ENCODE results near the gene CRYBG2.

CRYBG2 gene

GRCh38 chr1:26285366-26286063 lies 68.4 kb downstream of the CRYBG2 start:
- TF ChIP-seq ZFP3 (CRISPR knock-in tag; IDR thresholded peaks at IDR 0.05) = no peak
- TF ChIP-seq OSR1 (CRISPR knock-in tag; IDR thresholded peaks at IDR 0.05) = no peak
- no peak for TF ChIP-seq CREB5 (CRISPR knock-in tag; IDR thresholded peaks at IDR 0.05; ENCODE audit: low read depth)
- TF ChIP-seq ZNF70 (CRISPR knock-in tag; IDR thresholded peaks at IDR 0.05) = no peak
- TF ChIP-seq RARB (CRISPR knock-in tag; IDR thresholded peaks at IDR 0.05) = no peak
- TF ChIP-seq ARNTL (CRISPR knock-in tag; IDR thresholded peaks at IDR 0.05; ENCODE audit: borderline replicate concordance, low read depth) = no peak
- peak; percentile 41 for ATAC-seq

DNA sequence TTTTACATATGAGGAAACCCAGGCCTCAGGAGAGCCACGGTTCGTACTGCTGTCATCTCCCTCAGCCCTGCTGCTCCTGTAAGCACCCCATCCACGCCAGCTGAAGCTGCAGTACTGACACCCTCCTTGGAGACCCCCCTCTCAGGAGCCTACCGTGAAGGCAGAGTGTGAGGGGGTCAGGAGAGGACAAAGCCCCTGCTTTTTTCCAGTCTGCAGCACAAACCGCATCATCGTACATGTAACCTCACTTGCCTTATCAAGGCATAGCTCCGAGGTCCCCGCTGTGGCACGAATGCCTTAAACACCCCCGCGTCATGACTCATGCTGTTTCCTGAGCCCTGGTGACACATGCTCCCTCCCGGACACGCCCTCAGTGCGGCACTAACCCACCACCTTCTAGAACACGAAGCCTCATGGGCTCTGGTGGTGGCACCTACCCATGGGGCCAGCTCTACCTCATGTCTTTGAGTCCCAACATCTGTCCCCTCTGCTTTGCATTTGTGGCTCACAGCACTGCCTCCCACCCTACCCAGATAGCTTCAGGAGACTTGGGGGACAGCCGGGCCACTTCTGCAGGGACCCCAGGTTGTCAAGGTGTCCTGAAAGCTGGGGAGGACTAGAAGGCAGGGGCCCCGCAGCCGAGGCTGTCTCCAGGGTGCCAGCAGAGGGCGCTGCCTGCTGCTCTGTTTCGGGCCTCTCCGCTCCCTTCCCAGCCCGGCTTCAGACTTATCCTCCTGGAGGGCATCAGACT lies 69.2 kb downstream of the CRYBG2 start:
- TF ChIP-seq ZNF565 (CRISPR knock-in tag; conservative IDR thresholded peaks at IDR 0.05; ENCODE audit: low read depth) (no peak), ISL1 (CRISPR knock-in tag; IDR thresholded peaks at IDR 0.05) (no peak)
- ATAC-seq = peak; percentile 69

GRCh38 chr1:26283871-26284596 lies 69.9 kb downstream of the CRYBG2 start:
- no peak for ATAC-seq
- TF ChIP-seq ZNF70 (CRISPR knock-in tag; IDR thresholded peaks at IDR 0.05) (no peak), CSDC2 (CRISPR knock-in tag; IDR thresholded peaks at IDR 0.05) (no peak), ZFP30 (CRISPR knock-in tag; IDR thresholded peaks at IDR 0.05) (no peak), ESRRG (CRISPR knock-in tag; IDR thresholded peaks at IDR 0.05) (no peak), CSRNP3 (CRISPR knock-in tag; IDR thresholded peaks at IDR 0.05) (no peak), ZNF8 (CRISPR knock-in tag; IDR thresholded peaks at IDR 0.05) (no peak), ZNF565 (CRISPR knock-in tag; conservative IDR thresholded peaks at IDR 0.05; ENCODE audit: low read depth) (no peak), OSR1 (CRISPR knock-in tag; IDR thresholded peaks at IDR 0.05) (no peak), GLIS3 (CRISPR knock-in tag; IDR thresholded peaks at IDR 0.05) (no peak), ZFP3 (CRISPR knock-in tag; IDR thresholded peaks at IDR 0.05) (no peak), ARNTL (CRISPR knock-in tag; IDR thresholded peaks at IDR 0.05; ENCODE audit: borderline replicate concordance, low read depth) (no peak), SNAI2 (CRISPR knock-in tag; IDR thresholded peaks at IDR 0.05) (no peak), ZC3H10 (CRISPR knock-in tag; IDR thresholded peaks at IDR 0.05) (no peak)
- TF ChIP-seq, protein P1, sequence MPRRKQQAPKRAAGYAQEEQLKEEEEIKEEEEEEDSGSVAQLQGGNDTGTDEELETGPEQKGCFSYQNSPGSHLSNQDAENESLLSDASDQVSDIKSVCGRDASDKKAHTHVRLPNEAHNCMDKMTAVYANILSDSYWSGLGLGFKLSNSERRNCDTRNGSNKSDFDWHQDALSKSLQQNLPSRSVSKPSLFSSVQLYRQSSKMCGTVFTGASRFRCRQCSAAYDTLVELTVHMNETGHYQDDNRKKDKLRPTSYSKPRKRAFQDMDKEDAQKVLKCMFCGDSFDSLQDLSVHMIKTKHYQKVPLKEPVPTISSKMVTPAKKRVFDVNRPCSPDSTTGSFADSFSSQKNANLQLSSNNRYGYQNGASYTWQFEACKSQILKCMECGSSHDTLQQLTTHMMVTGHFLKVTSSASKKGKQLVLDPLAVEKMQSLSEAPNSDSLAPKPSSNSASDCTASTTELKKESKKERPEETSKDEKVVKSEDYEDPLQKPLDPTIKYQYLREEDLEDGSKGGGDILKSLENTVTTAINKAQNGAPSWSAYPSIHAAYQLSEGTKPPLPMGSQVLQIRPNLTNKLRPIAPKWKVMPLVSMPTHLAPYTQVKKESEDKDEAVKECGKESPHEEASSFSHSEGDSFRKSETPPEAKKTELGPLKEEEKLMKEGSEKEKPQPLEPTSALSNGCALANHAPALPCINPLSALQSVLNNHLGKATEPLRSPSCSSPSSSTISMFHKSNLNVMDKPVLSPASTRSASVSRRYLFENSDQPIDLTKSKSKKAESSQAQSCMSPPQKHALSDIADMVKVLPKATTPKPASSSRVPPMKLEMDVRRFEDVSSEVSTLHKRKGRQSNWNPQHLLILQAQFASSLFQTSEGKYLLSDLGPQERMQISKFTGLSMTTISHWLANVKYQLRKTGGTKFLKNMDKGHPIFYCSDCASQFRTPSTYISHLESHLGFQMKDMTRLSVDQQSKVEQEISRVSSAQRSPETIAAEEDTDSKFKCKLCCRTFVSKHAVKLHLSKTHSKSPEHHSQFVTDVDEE (CRISPR knock-in tag; IDR thresholded peaks at IDR 0.05) = no peak

DNA sequence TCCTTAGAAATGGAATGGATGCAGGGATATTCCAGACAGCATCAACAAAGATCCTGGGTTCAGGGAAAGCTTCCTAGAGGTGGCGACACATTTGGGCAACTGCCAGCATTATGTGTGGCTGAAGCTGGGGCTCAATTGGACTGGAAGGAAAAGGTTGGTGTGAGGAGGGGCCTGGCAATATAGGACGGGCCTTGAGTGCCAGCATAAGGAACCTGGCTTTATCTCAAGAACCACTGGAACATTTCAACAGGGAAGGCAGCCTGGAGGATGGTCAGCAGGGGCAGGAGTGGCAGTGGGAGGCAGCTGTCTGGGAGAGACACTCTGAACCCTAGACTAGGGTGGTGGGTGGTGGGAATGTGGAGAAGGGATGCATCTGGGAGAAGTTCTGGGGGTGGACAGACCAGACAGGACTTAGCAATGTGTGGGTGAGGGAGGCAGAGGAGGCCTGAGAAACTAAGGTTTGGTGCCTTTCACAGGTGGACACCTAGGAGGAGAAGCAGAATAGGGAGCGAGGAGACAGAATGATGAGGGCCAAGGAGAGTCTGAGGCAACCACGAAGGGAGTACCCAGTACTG lies 70.6 kb downstream of the CRYBG2 start:
- no peak for ATAC-seq
- TF ChIP-seq GLIS3 (CRISPR knock-in tag; IDR thresholded peaks at IDR 0.05) = no peak
- no peak for TF ChIP-seq ZFP30 (CRISPR knock-in tag; IDR thresholded peaks at IDR 0.05)
- no peak for TF ChIP-seq ZFP3 (CRISPR knock-in tag; IDR thresholded peaks at IDR 0.05)
- TF ChIP-seq, protein P2, sequence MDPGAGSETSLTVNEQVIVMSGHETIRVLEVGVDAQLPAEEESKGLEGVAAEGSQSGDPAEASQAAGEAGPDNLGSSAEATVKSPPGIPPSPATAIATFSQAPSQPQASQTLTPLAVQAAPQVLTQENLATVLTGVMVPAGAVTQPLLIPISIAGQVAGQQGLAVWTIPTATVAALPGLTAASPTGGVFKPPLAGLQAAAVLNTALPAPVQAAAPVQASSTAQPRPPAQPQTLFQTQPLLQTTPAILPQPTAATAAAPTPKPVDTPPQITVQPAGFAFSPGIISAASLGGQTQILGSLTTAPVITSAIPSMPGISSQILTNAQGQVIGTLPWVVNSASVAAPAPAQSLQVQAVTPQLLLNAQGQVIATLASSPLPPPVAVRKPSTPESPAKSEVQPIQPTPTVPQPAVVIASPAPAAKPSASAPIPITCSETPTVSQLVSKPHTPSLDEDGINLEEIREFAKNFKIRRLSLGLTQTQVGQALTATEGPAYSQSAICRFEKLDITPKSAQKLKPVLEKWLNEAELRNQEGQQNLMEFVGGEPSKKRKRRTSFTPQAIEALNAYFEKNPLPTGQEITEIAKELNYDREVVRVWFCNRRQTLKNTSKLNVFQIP (CRISPR knock-in tag; IDR thresholded peaks at IDR 0.05; ENCODE audit: borderline replicate concordance, low read depth) = no peak
- no peak for TF ChIP-seq CSDC2 (CRISPR knock-in tag; IDR thresholded peaks at IDR 0.05)
- no peak for TF ChIP-seq BACH2 (CRISPR knock-in tag; IDR thresholded peaks at IDR 0.05; ENCODE audit: borderline replicate concordance)
- no peak for TF ChIP-seq ESRRG (CRISPR knock-in tag; IDR thresholded peaks at IDR 0.05)
- no peak for TF ChIP-seq ZNF565 (CRISPR knock-in tag; conservative IDR thresholded peaks at IDR 0.05; ENCODE audit: low read depth)
- no peak for TF ChIP-seq ARNTL (CRISPR knock-in tag; IDR thresholded peaks at IDR 0.05; ENCODE audit: borderline replicate concordance, low read depth)
- TF ChIP-seq RARB (CRISPR knock-in tag; IDR thresholded peaks at IDR 0.05) = no peak
- TF ChIP-seq TCF4 (CRISPR knock-in tag; IDR thresholded peaks at IDR 0.05; ENCODE audit: borderline replicate concordance) = no peak
- TF ChIP-seq OSR1 (CRISPR knock-in tag; IDR thresholded peaks at IDR 0.05) = no peak
- TF ChIP-seq PPARA (CRISPR knock-in tag; IDR thresholded peaks at IDR 0.05; ENCODE audit: borderline replicate concordance) = no peak
- TF ChIP-seq, protein P3, sequence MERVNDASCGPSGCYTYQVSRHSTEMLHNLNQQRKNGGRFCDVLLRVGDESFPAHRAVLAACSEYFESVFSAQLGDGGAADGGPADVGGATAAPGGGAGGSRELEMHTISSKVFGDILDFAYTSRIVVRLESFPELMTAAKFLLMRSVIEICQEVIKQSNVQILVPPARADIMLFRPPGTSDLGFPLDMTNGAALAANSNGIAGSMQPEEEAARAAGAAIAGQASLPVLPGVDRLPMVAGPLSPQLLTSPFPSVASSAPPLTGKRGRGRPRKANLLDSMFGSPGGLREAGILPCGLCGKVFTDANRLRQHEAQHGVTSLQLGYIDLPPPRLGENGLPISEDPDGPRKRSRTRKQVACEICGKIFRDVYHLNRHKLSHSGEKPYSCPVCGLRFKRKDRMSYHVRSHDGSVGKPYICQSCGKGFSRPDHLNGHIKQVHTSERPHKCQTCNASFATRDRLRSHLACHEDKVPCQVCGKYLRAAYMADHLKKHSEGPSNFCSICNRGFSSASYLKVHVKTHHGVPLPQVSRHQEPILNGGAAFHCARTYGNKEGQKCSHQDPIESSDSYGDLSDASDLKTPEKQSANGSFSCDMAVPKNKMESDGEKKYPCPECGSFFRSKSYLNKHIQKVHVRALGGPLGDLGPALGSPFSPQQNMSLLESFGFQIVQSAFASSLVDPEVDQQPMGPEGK (CRISPR knock-in tag; IDR thresholded peaks at IDR 0.05; ENCODE audit: borderline replicate concordance) = no peak
- TF ChIP-seq ZNF70 (CRISPR knock-in tag; IDR thresholded peaks at IDR 0.05) = no peak

All from SK-N-SH treated with all-trans-retinoic acid at 6 μM for 48 hours (cell line).